ENCODE results near the gene KIRREL3.

GRCh38 chr11:126450806-126451205, 549.8 kb downstream of the KIRREL3 start:
- no peak for TF ChIP-seq CTCF (IDR thresholded peaks at IDR 0.05; ENCODE audit: low read depth, low read length)
- TF ChIP-seq EZH2phosphoT487 (IDR thresholded peaks at IDR 0.05; ENCODE audit: low read depth): no peak
